ENCODE data around the gene SIRT3.

DNA sequence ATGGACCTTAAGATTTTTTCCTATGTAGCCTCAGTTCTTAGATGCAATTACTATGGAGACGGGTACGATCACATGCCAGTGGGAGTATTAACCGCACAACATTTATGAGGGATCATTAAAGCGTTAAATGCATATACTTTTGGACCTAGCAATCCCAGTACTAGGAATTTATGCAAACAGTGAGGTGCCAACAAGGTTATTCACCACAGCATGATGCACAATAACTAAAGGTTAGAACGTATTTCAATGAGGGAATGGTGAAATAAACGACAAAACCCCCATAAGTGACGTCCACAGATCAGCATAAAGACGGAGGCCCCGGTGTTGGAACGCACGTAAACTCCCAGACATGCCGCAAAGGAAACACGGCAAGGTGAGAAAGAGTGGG lies 539 bp downstream of the SIRT3 start:
- TF ChIP-seq CTCF (IDR thresholded peaks at IDR 0.05; ENCODE audit: insufficient read depth, low read length) (no peak), REST (IDR thresholded peaks at IDR 0.05; ENCODE audit: insufficient replicate concordance, low read depth) (no peak), GABPA (IDR thresholded peaks at IDR 0.05; ENCODE audit: low read depth) (no peak), SPI1 (IDR thresholded peaks at IDR 0.05; ENCODE audit: borderline replicate concordance, low read depth) (no peak)

Data from HL-60 (cell line).